ENCODE data around the gene RIPOR1.
A peak's percentile ranks its signal among the peaks of the same experiment; 100 is the strongest.

The RIPOR1 gene

GRCh38 chr16:67528222-67528869 is at the start of gene RIPOR1:
Gene RIPOR1 (plus strand): TSS chr16:67528829. CDS start chr16:67538447, 9,618 bp downstream.
- Histone ChIP-seq H3K79me2 (ENCODE audit: control insufficient read depth, low read length) (peaks cover 8% of the 10 kb centered on the region), H3F3A (ENCODE audit: control insufficient read depth, insufficient read depth) (peaks cover 12% of the 10 kb centered on the region), H3K36me3 (ENCODE audit: control insufficient read depth, low read length) (no peaks in the 10 kb centered on the region), H3K27ac (ENCODE audit: low read depth, low read length) (peak within 1 kb of the TSS; percentile 89), H4K20me1 (ENCODE audit: control insufficient read depth, insufficient read depth, low read depth, low read length) (0 out of 2 replicates have a peak, but pooled peaks cover 4% of the 10 kb centered on the region), H3K4me3 (ENCODE audit: low read length) (peak within 1 kb of the TSS; percentile 85), H3K9me2 (replicated peaks; ENCODE audit: control insufficient read depth, low read length) (no peaks in the 10 kb centered on the region), H3K9me3 (ENCODE audit: control insufficient read depth, insufficient read depth, low read length) (no peaks in the 10 kb centered on the region), H3K27me3 (ENCODE audit: control insufficient read depth, low read length) (peaks cover 9% of the 10 kb centered on the region), H3K4me2 (ENCODE audit: low read length) (peak within 1 kb of the TSS; percentile 98), H3K4me1 (ENCODE audit: control insufficient read depth, low read length) (peaks cover 51% of the 10 kb centered on the region)
- TF ChIP-seq EZH2phosphoT487 (IDR thresholded peaks at IDR 0.05; ENCODE audit: borderline replicate concordance, low read length): no peak
- no peak for TF ChIP-seq CTCF (IDR thresholded peaks at IDR 0.05; ENCODE audit: low read depth, low read length, poor library complexity, severe bottlenecking)

DNA sequence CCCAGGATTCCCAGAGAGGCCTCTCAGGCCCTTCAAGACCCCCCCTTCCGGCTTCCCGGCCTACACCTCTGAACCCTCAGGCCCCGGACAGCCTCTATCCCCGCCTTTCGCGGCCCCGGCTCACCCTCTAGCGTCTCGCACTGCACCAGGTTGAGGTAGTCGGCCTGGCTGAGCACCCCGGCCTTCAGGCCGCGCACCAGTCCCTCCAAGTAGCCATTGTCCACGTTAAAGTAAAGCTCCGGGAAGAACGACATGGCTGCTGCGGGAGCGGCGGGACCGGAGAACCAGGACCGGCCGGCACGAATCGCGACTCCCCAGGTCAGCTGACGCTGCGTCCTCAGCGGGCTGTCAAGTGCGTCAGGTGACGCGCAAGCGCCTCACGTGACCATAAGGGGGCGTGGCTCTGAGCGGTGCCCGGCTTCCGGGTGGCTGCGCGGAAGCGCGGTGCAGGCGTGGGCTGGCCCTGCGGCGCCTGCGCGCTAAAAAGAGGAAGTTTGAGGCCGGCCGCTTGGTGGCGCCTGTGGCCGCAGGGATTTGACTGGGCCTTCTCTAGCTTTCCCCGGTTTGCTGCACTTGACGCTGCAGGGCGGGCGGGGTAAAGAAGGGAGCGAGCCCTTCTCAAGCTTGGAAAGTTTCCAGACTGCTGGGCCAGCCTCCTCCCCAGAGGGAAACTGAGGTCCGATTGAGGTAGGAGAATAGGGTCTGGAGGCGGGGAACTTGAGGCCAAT is 47.6 kb upstream of the RIPOR1 start, which contains the start of gene ATP6V0D1:
Gene ATP6V0D1, minus strand, starts transcription at position 325 of the 728 bp plus-strand sequence. Its CDS starts 71 bp downstream, at position 254.
- H3K27me3 ChIP-seq (ENCODE audit: control insufficient read depth, low read length): no peaks in the 10 kb centered on the region
- H3K4me1 ChIP-seq (ENCODE audit: control insufficient read depth, low read length): peaks cover 51% of the 10 kb centered on the region
- peaks cover 21% of the 10 kb centered on the region for H3K36me3 ChIP-seq (ENCODE audit: control insufficient read depth, low read length)
- peak within 1 kb of the TSS; percentile 98 for H3K4me2 ChIP-seq (ENCODE audit: low read length)
- 0 out of 2 replicates have a peak, but pooled peaks cover 3% of the 10 kb centered on the region for H4K20me1 ChIP-seq (ENCODE audit: control insufficient read depth, insufficient read depth, low read depth, low read length)
- peak within 1 kb of the TSS; percentile 89 for H3K27ac ChIP-seq (ENCODE audit: low read depth, low read length)
- peak within 1 kb of the TSS; percentile 95 for H3K4me3 ChIP-seq (ENCODE audit: low read length)
- H3F3A ChIP-seq (ENCODE audit: control insufficient read depth, insufficient read depth): peaks cover 6% of the 10 kb centered on the region; the same call in 1 of the 2 replicates
- H3K9me3 ChIP-seq (ENCODE audit: control insufficient read depth, insufficient read depth, low read length): no peaks in the 10 kb centered on the region
- TF ChIP-seq EZH2phosphoT487 (IDR thresholded peaks at IDR 0.05; ENCODE audit: borderline replicate concordance, low read length) (no peak), CTCF (IDR thresholded peaks at IDR 0.05; ENCODE audit: low read depth, low read length, poor library complexity, severe bottlenecking) (peak; percentile 74)
- no peaks in the 10 kb centered on the region for H3K9me2 ChIP-seq (replicated peaks; ENCODE audit: control insufficient read depth, low read length)
- peaks cover 67% of the 10 kb centered on the region for H3K79me2 ChIP-seq (ENCODE audit: control insufficient read depth, low read length)

DNA sequence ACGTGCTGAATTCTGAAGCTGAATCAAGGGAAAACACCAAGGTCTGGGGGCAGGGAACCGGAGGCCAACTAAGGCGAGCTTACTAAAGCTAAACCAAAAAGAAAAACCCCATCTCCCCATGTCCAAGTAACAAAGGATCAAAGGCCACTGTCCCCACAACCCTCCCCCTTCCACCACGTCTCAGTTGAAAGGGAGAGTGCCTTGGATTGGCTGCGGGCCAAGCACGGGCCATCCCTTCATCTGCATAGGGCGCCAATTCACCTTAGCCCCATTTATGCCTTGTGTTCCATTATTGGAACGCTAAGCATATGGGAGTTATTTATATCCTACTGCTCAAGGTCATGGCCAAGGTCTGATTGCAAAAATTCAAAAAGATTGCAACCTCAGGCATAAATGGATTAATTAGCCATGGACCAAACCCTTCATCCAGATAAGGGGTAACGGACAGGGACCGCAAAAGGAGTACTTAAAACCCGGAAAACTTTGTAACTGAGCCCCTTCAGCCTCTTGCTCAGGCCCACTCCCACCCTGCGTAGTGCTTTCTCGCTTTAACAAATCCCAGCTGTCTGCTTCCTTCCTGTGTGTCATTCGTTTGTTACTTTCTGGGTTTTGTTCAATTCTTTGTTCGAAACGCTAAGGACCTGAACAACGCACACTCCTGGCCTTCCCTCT is 46.9 kb upstream of the RIPOR1 start:
- Histone ChIP-seq H3F3A (ENCODE audit: control insufficient read depth, insufficient read depth) (peaks cover 6% of the 10 kb centered on the region; the same call in 1 of the 2 replicates), H3K27me3 (ENCODE audit: control insufficient read depth, low read length) (no peaks in the 10 kb centered on the region), H3K9me2 (replicated peaks; ENCODE audit: control insufficient read depth, low read length) (no peaks in the 10 kb centered on the region), H3K4me2 (ENCODE audit: low read length) (peak overlapping the region; percentile 97), H3K4me1 (ENCODE audit: control insufficient read depth, low read length) (peaks cover 57% of the 10 kb centered on the region), H3K27ac (ENCODE audit: low read depth, low read length) (peak overlapping the region; percentile 85), H4K20me1 (ENCODE audit: control insufficient read depth, insufficient read depth, low read depth, low read length) (no peaks in the 10 kb centered on the region), H3K79me2 (ENCODE audit: control insufficient read depth, low read length) (peaks cover 60% of the 10 kb centered on the region), H3K4me3 (ENCODE audit: low read length) (peak overlapping the region; percentile 95), H3K36me3 (ENCODE audit: control insufficient read depth, low read length) (peaks cover 19% of the 10 kb centered on the region), H3K9me3 (ENCODE audit: control insufficient read depth, insufficient read depth, low read length) (no peaks in the 10 kb centered on the region)
- TF ChIP-seq EZH2phosphoT487 (IDR thresholded peaks at IDR 0.05; ENCODE audit: borderline replicate concordance, low read length): no peak
- no peak for TF ChIP-seq CTCF (IDR thresholded peaks at IDR 0.05; ENCODE audit: low read depth, low read length, poor library complexity, severe bottlenecking)
